Thyroid gland (tissue), 4 donors: ENCODE data around the gene HDAC8.

Experiments
- CTCF ChIP-seq, 6 experiments: fragments of 200-600 bp in 3 of 6; fragments of 450-650 bp in 3 of 6; sonication (generic) in 3 of 6; IDR thresholded peaks; one replicate each; pipeline ENCODE4 v1.5.1; 2016 to 2019; ENCODE audit warnings: antibody characterized with exemption in 6 of 6, mild to moderate bottlenecking in 2 of 6, inconsistent platforms in 1 of 6, moderate library complexity in 1 of 6
- POLR2A ChIP-seq, 2 donors: fragments of 450-650 bp; IDR thresholded peaks; one replicate each; pipeline ENCODE4 v1.6.1; 2017; ENCODE audit warnings: antibody characterized with exemption in 2 of 2, mild to moderate bottlenecking in 2 of 2, moderate library complexity in 1 of 2

- TF ChIP-seq POLR2A (IDR thresholded peaks at IDR 0.05), result no peak
- no peak for TF ChIP-seq CTCF (IDR thresholded peaks at IDR 0.05)
Measured at GRCh38 chrX:72304877-72305276, 267.8 kb downstream of the HDAC8 start.
